ENCODE measurements around the gene SCYGR1. TPM values are rescaled to one million over a fixed set of nuclear protein-coding genes. Genes with fewer than 3 reads are reported as not detected.

The SCYGR1 gene
- total RNA-seq, 4 donors from 2014 or later: not detected

DNA sequence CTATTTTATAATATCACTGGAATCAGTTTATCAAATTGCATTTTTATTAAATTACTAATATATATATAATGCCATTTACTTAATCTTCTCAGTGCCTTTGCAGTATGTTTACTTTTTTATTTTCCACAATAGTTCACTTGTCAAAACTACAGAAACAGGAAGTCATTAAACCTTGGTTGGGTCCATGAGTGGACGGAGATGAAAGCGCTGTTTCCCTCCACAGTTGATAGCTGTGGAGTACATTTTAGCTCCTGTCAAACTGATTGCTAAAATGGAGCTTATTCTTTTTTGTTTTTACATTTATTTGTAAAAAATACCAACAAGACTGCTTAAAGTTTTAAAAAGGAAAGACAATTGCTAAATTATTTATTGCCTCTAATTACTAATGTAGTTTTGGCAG, 43.5 kb downstream of the SCYGR1 start:
- no peaks in the 10 kb centered on the region for H3K4me1 ChIP-seq
- H3K36me3 ChIP-seq: peaks cover 39% of the 10 kb centered on the region
- H3K9me3 ChIP-seq: no peaks in the 10 kb centered on the region
- no peak overlapping the region for H3K4me3 ChIP-seq
- 94% methylated on average over 2 of the region's 2 CpGs for WGBS
- no peaks in the 10 kb centered on the region for H3K27me3 ChIP-seq
- TF ChIP-seq EP300 (IDR thresholded peaks at IDR 0.05): no peak
- no peak for TF ChIP-seq POLR2AphosphoS5 (IDR thresholded peaks at IDR 0.05)
- no peak for TF ChIP-seq CTCF (IDR thresholded peaks at IDR 0.05)
- DNase-seq (ENCODE audit: low spot score in 2 of 2): no peak
- H3K27ac ChIP-seq: no peak overlapping the region

- DNase-seq (ENCODE audit: low spot score in 2 of 2): no peak
- Histone ChIP-seq H3K9me3 (no peaks in the 10 kb centered on the region), H3K36me3 (peaks cover 27% of the 10 kb centered on the region), H3K4me1 (no peaks in the 10 kb centered on the region), H3K27ac (no peak overlapping the region), H3K4me3 (no peak overlapping the region), H3K27me3 (no peaks in the 10 kb centered on the region)
- TF ChIP-seq POLR2AphosphoS5 (IDR thresholded peaks at IDR 0.05) (no peak), EP300 (IDR thresholded peaks at IDR 0.05) (no peak), POLR2A (IDR thresholded peaks at IDR 0.05) (no peak), CTCF (IDR thresholded peaks at IDR 0.05) (no peak)
- WGBS: 90% methylated on average over 2 of the region's 2 CpGs
These were observed 46.2 kb downstream of the SCYGR1 start for GRCh38 chr2:227341553-227341952.

DNA sequence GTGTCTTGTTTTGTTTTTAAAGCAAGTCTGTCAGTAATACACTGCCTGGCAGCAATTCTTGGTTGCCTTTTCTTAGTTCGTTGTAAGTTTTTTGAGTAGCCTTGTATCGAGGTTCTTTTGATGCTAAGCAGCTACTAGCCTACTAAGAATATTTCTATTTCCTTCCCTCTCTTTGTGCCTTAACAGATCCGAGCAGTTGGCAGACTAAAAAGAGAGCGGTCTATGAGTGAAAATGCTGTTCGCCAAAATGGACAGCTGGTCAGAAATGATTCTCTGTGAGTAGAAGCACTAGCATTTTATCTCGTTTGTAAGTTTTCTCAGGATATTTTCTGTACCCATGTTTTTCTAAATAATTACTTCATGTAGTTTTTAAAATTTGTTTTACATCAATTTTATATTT, 47.6 kb downstream of the SCYGR1 start:
- DNase-seq (ENCODE audit: low spot score in 2 of 2): no peak
- H3K27me3 ChIP-seq: no peaks in the 10 kb centered on the region
- TF ChIP-seq CTCF (IDR thresholded peaks at IDR 0.05) (no peak), POLR2A (IDR thresholded peaks at IDR 0.05) (no peak), EP300 (IDR thresholded peaks at IDR 0.05) (no peak), POLR2AphosphoS5 (IDR thresholded peaks at IDR 0.05) (no peak)
- H3K9me3 ChIP-seq: no peaks in the 10 kb centered on the region
- H3K36me3 ChIP-seq: peaks cover 37% of the 10 kb centered on the region
- H3K27ac ChIP-seq: no peak overlapping the region
- H3K4me1 ChIP-seq: no peaks in the 10 kb centered on the region
- 76% methylated on average over 6 of the region's 6 CpGs for WGBS
- no peak overlapping the region for H3K4me3 ChIP-seq

DNA sequence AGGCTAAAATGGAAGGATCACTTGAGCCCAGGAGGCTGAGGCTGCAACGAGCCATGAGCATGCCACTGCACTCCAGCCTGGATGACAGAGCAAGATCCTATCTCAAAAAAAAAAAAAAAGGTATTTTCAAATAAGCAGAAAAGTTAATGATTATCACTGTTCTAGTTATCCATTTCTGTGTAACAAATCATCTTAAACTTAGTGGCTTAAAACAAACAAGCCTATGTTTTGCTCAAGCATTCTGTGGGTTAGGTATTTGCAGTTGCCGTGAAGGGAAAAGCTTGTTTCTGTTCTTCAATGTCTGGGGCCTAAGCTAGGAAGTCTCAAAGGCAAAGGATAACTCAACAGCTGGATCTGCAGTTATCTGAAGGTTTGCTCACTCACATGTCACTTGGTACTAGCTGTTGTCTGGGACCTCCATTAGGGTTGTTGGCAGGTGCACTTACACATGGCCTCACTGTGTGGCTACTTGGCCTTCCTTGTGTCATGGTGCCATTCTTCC, 48.6 kb downstream of the SCYGR1 start:
- Histone ChIP-seq H3K9me3 (no peaks in the 10 kb centered on the region), H3K4me3 (no peak overlapping the region), H3K27me3 (no peaks in the 10 kb centered on the region), H3K36me3 (peaks cover 46% of the 10 kb centered on the region), H3K27ac (no peak overlapping the region), H3K4me1 (no peaks in the 10 kb centered on the region)
- no peak for DNase-seq (ENCODE audit: low spot score in 2 of 2)
- TF ChIP-seq POLR2A (IDR thresholded peaks at IDR 0.05) (no peak), CTCF (IDR thresholded peaks at IDR 0.05) (no peak), POLR2AphosphoS5 (IDR thresholded peaks at IDR 0.05) (no peak), EP300 (IDR thresholded peaks at IDR 0.05) (no peak)
- WGBS: 91% methylated on average over 2 of the region's 2 CpGs

Other genes with a start within 250 kb of the SCYGR1 start
- under 1 TPM; 0.16 to 0.25 (median 0.23) TPM for gene COL4A4, start 223.7 kb downstream of the SCYGR1 start, total RNA-seq
- gene COL4A3, start 223.3 kb downstream of the SCYGR1 start, total RNA-seq: 1 to 10 TPM in 1 of 4 donors, under 1 TPM in 2, not detected in 1; 0.26 to 2.2 (median 0.80) TPM
- gene MFF, start 62.7 kb downstream of the SCYGR1 start, total RNA-seq: 100 to 1,000 TPM in 2 of 4 donors, 10 to 100 TPM in 2; 89.8 to 157 (median 103) TPM
- gene TM4SF20, start 8.6 kb downstream of the SCYGR1 start, total RNA-seq: under 1 TPM in 1 of 4 donors, not detected in 3; 0.42 TPM
- 10 to 100 TPM; 41.0 to 60.3 (median 55.0) TPM for gene AGFG1, start 84.2 kb upstream of the SCYGR1 start, total RNA-seq
- 10 to 100 TPM in 1 of 4 donors, not detected in 3; 15.5 TPM for gene SCYGR2, start 210.9 kb upstream of the SCYGR1 start, total RNA-seq
- not detected for gene SCYGR3, start 226.9 kb upstream of the SCYGR1 start, total RNA-seq
- gene SCYGR4, start 229.5 kb upstream of the SCYGR1 start, total RNA-seq: 1 to 10 TPM in 3 of 4 donors, not detected in 1; 1.3 to 7.2 (median 1.5) TPM

Measured in suprapubic skin (tissue), 4 donors.